ENCODE data around the gene FAM111B. TPM values are rescaled to one million over a fixed set of nuclear protein-coding genes. Genes with fewer than 3 reads are reported as not detected.
"Not testable (repeated sequence)": the region's sequence is repeated elsewhere in the genome, so short reads cannot be mapped to it uniquely, and the experiment has no call there.

The FAM111B gene, protein sequence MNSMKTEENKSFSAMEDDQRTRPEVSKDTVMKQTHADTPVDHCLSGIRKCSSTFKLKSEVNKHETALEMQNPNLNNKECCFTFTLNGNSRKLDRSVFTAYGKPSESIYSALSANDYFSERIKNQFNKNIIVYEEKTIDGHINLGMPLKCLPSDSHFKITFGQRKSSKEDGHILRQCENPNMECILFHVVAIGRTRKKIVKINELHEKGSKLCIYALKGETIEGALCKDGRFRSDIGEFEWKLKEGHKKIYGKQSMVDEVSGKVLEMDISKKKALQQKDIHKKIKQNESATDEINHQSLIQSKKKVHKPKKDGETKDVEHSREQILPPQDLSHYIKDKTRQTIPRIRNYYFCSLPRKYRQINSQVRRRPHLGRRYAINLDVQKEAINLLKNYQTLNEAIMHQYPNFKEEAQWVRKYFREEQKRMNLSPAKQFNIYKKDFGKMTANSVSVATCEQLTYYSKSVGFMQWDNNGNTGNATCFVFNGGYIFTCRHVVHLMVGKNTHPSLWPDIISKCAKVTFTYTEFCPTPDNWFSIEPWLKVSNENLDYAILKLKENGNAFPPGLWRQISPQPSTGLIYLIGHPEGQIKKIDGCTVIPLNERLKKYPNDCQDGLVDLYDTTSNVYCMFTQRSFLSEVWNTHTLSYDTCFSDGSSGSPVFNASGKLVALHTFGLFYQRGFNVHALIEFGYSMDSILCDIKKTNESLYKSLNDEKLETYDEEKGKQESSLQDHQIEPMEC
- total RNA-seq, result 1 to 10 TPM in 1 of 4 donors, under 1 TPM in 3; 0.37 to 1.7 (median 0.40) TPM

DNA sequence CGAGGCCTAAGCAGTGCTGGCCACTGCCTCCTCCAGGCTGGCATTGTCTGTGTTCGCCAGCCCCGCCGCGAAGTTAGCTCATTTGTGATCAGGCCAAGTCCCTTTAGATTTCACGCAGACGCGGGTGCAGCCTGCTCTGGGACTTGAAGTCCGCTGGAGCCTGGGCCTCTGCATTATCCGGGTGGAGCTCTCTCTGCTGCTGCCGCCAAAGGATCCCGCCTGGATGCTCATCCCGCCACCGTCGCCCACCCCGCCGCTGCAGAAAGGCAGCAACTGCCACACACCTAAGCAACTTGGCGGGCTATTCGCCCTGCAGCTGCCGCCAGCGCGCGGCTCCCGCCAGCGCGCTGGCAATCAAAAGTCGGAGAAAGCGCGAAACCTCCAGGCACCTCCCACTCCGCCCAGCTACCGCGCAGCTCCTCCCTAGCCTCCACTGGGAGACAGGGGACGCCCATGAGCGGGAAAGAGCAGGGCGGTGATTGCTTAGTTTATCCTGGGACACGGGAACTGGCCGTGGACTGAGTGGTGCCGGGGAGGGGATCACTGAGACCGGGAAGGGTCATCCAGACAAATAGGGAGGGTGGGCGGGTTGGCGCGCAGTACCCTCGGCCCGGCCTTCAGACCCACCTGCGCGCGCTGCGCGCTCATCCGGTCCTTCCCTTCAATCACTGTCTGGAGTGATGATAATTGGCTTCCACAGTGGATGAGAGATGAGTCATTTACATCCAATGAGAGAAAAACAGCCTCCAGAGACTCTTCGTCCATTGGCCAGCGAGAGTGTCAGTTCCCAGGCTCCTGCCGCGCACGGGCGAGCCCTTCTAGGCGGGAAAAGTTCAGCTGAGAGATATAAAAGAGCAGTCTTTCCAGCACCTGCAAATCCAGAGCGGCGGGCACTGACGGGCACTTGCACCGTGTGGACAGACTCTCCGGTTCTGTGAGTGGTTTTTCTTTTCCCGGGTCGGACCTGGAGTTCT lies at the start of gene FAM111B:
Gene FAM111B (plus strand): TSS at position 875 of the 974 bp plus-strand sequence. CDS start 2,389 bp downstream, outside the sequence.
- H3K4me3 ChIP-seq, result peak within 1 kb of the TSS; percentile 10 to 67 (median 47)
- TF ChIP-seq EP300 (IDR thresholded peaks at IDR 0.05; ENCODE audit: low read depth), result no peak
- TF ChIP-seq POLR2A (IDR thresholded peaks at IDR 0.05), result no peak
- TF ChIP-seq POLR2AphosphoS5 (IDR thresholded peaks at IDR 0.05), result peak in 2 of 3 donors; percentile 16 to 30
- TF ChIP-seq, protein P1, sequence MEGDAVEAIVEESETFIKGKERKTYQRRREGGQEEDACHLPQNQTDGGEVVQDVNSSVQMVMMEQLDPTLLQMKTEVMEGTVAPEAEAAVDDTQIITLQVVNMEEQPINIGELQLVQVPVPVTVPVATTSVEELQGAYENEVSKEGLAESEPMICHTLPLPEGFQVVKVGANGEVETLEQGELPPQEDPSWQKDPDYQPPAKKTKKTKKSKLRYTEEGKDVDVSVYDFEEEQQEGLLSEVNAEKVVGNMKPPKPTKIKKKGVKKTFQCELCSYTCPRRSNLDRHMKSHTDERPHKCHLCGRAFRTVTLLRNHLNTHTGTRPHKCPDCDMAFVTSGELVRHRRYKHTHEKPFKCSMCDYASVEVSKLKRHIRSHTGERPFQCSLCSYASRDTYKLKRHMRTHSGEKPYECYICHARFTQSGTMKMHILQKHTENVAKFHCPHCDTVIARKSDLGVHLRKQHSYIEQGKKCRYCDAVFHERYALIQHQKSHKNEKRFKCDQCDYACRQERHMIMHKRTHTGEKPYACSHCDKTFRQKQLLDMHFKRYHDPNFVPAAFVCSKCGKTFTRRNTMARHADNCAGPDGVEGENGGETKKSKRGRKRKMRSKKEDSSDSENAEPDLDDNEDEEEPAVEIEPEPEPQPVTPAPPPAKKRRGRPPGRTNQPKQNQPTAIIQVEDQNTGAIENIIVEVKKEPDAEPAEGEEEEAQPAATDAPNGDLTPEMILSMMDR (IDR thresholded peaks at IDR 0.05), result peak in 1 of 5 experiments; percentile 17
- DNase-seq, result peak; percentile 90
- no peaks in the 10 kb centered on the region for H3K36me3 ChIP-seq
- H3K4me1 ChIP-seq, result peaks cover 4 to 29% (median 14%) of the 10 kb centered on the region in 4 donors
- in situ Hi-C loops (cut with MboI; ENCODE audit: low pct_ligation_motif_present in 1 of 4, low pct_unique_long_range_greater_than_20kb in 1 of 4, low sequenced_read_pairs in 3 of 4), result no loop called here
- H3K27ac ChIP-seq, result peak within 1 kb of the TSS; percentile 50 to 76 (median 60)
- peaks cover 6% of the 10 kb centered on the region for H3K27me3 ChIP-seq
- no peaks in the 10 kb centered on the region for H3K9me3 ChIP-seq
- WGBS, 2 donors (ENCODE audit: low coverage in 1 of 2), result 2% methylated on average over 46 of the region's 64 CpGs; no CpG with 5 or more reads in 1 of the 2 donors
- intact Hi-C loops (cut with DNase I; ENCODE audit: low total_unique reads), result no loop called here

DNA sequence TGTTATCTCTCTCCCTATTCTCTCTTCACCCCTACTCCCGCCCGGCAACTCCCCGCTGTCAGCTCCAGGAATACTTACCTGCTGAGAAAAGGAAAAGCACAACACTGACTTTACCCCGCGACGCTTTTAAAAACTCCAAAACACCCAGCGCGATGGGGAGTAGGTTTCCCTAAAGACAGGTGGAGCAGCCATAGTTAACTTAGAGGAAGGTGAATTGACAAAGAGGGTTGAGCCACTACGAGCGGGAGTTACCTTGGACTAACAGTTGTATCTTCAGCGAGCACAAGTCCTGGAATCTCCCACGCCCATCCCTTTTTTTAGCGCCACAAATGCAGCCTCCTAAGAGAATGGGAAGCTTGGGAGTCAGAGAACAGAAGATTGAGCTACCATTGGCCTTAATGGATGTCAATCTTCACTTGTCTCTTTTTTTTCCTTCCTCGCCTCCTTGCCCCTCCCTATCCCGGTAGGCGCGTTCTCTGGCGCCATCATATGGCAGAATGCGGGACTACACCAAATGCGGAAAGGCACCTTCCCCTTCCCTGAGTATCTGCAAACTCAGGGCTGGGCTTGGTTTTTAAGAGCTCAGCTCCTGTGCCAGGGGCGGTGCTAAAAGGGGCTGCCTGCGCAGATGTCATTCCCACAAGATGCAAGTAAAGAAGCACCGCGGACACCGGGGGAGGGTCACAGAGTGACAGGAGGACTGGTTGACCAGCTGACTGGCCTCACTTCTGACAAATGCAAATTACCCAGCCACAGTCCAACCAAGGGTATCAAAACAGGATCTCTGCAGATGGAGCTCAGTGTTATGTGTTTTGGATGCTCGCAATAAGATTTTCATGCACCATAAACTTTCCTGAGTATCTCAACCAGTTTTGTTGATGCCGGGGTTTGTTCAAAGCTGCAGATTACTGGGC lies 48.7 kb upstream of the FAM111B start:
- TF ChIP-seq, protein P1 (IDR thresholded peaks at IDR 0.05), result peak; percentile 67 to 89 (median 80)
- 6 to 7% methylated on average over 8 to 27 of the region's 27 CpGs for WGBS, 2 donors (ENCODE audit: low coverage in 1 of 2)
- intact Hi-C loops (cut with DNase I; ENCODE audit: low total_unique reads); H3K4me1 ChIP-seq; H3K27ac ChIP-seq; H3K36me3 ChIP-seq; H3K9me3 ChIP-seq: not testable (repeated sequence)
- Histone ChIP-seq H3K27me3 (peaks cover 27% of the 10 kb centered on the region), H3K4me3 (peak overlapping the region in 3 of 4 donors; percentile 12 to 45 (median 30))
- in situ Hi-C loops (cut with MboI; ENCODE audit: low pct_ligation_motif_present in 1 of 4, low pct_unique_long_range_greater_than_20kb in 1 of 4, low sequenced_read_pairs in 3 of 4), result loop anchor here in 1 of 4 donors (25.0 kb wide), 1 partner anchor 396 kb away; no protein-coding TSS in a partner anchor
- DNase-seq, result peak; percentile 90

DNA sequence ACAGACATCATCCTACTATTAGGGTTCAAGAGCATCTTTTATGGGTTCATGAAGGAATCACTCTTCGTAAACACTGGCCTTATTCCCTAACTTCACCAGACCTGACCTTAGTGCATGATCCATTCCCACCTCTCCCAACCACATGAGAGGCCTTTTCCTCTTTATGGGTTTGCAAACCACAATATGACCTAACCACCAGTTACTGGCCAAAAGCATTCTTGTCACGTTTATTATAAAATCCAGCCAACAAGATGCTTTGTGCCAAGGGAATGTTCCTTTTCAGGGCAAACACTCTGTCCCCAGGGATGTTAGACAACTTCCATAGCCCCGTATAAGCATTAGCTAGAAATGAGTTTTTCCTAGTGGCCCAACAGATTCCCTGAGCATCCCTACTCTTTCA lies 46.9 kb upstream of the FAM111B start:
- H3K36me3 ChIP-seq; H3K27ac ChIP-seq; DNase-seq; H3K4me1 ChIP-seq; H3K4me3 ChIP-seq; intact Hi-C loops (cut with DNase I; ENCODE audit: low total_unique reads); H3K9me3 ChIP-seq: not testable (repeated sequence)
- H3K27me3 ChIP-seq, result peaks cover 44% of the 10 kb centered on the region
- in situ Hi-C loops (cut with MboI; ENCODE audit: low pct_ligation_motif_present in 1 of 4, low pct_unique_long_range_greater_than_20kb in 1 of 4, low sequenced_read_pairs in 3 of 4), result loop anchor here in 1 of 4 donors (25.0 kb wide), 1 partner anchor 398 kb away; no protein-coding TSS in a partner anchor
- WGBS, 2 donors (ENCODE audit: low coverage in 1 of 2), result 58 to 62% methylated on average over 2 to 3 of the region's 3 CpGs
